ENCODE data around the gene TRMT112.

DNA sequence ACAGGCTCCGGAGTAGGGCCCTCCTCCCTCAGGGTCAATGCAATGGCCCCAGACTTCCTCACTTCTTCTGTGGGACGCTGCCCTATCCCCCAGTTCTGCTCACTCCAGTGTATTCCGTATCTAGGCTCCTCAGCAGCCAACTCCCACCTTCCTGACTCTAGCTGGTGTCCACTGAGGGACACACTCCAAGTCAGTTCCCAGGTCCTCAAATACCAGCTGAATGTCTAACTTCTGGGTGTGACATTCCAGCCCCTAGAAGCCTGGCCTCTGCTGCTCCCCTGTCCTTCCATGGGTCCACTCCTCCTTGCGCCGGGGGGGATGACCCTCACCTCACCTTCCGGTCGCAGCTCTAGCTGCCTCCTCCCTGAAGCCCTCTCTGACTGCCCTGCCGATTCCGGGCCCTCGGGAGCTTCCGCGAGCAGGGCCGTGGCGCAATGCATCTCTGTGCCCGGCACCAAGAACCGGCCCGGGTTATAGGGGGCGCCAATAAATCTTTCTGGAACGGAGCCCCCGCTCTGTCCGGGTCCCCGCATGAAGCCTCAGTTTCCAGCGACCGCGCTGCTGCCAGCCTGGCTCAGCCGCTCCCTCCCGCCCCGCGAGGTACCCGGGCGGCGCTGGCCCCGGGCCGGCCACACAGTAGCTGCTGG lies 48.3 kb downstream of the TRMT112 start:
- TF ChIP-seq RAD21 (IDR thresholded peaks at IDR 0.05; ENCODE audit: insufficient read depth, low read depth, low read length) (no peak), POLR2A (IDR thresholded peaks at IDR 0.05; ENCODE audit: low read depth, low read length) (no peak), POLR2AphosphoS5 (IDR thresholded peaks at IDR 0.05; ENCODE audit: low read length) (no peak), BCL11A (IDR thresholded peaks at IDR 0.05; ENCODE audit: low read depth, low read length) (no peak), KAT2A (conservative IDR thresholded peaks at IDR 0.05; ENCODE audit: control insufficient read depth, low read depth, low read length) (no peak)
- TF ChIP-seq, protein P1, sequence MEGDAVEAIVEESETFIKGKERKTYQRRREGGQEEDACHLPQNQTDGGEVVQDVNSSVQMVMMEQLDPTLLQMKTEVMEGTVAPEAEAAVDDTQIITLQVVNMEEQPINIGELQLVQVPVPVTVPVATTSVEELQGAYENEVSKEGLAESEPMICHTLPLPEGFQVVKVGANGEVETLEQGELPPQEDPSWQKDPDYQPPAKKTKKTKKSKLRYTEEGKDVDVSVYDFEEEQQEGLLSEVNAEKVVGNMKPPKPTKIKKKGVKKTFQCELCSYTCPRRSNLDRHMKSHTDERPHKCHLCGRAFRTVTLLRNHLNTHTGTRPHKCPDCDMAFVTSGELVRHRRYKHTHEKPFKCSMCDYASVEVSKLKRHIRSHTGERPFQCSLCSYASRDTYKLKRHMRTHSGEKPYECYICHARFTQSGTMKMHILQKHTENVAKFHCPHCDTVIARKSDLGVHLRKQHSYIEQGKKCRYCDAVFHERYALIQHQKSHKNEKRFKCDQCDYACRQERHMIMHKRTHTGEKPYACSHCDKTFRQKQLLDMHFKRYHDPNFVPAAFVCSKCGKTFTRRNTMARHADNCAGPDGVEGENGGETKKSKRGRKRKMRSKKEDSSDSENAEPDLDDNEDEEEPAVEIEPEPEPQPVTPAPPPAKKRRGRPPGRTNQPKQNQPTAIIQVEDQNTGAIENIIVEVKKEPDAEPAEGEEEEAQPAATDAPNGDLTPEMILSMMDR (IDR thresholded peaks at IDR 0.05 in 2 of 3, conservative IDR thresholded peaks at IDR 0.05 in 1 of 3; ENCODE audit: control insufficient read depth in 2 of 3, extremely low read depth in 1 of 3, insufficient read depth in 1 of 3, low read depth in 3 of 3, low read length in 3 of 3): 0 out of 6 replicates have a peak, but pooled peaks of 2 of the 3 experiments have one; percentile 3 to 6
- TF ChIP-seq, protein P2, sequence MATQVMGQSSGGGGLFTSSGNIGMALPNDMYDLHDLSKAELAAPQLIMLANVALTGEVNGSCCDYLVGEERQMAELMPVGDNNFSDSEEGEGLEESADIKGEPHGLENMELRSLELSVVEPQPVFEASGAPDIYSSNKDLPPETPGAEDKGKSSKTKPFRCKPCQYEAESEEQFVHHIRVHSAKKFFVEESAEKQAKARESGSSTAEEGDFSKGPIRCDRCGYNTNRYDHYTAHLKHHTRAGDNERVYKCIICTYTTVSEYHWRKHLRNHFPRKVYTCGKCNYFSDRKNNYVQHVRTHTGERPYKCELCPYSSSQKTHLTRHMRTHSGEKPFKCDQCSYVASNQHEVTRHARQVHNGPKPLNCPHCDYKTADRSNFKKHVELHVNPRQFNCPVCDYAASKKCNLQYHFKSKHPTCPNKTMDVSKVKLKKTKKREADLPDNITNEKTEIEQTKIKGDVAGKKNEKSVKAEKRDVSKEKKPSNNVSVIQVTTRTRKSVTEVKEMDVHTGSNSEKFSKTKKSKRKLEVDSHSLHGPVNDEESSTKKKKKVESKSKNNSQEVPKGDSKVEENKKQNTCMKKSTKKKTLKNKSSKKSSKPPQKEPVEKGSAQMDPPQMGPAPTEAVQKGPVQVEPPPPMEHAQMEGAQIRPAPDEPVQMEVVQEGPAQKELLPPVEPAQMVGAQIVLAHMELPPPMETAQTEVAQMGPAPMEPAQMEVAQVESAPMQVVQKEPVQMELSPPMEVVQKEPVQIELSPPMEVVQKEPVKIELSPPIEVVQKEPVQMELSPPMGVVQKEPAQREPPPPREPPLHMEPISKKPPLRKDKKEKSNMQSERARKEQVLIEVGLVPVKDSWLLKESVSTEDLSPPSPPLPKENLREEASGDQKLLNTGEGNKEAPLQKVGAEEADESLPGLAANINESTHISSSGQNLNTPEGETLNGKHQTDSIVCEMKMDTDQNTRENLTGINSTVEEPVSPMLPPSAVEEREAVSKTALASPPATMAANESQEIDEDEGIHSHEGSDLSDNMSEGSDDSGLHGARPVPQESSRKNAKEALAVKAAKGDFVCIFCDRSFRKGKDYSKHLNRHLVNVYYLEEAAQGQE (IDR thresholded peaks at IDR 0.05; ENCODE audit: low read depth, low read length): no peak
- TF ChIP-seq, protein P3, sequence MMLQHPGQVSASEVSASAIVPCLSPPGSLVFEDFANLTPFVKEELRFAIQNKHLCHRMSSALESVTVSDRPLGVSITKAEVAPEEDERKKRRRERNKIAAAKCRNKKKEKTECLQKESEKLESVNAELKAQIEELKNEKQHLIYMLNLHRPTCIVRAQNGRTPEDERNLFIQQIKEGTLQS (IDR thresholded peaks at IDR 0.05; ENCODE audit: borderline replicate concordance, extremely low read depth, low read depth, low read length): no peak

Measured in GM12878 (cell line).